GM06990 (cell line): ENCODE measurements around the gene GRK5.
"Not testable (repeated sequence)": the region's sequence is repeated elsewhere in the genome, so short reads cannot be mapped to it uniquely, and the experiment has no call there.

Experiments
- DNase-seq: peaks from one replicate; pipeline ENCODE4 v3.0.0-alpha.2; 2011; ENCODE audit not compliant: insufficient read length; ENCODE audit errors: extremely low read depth
- H3K27me3 ChIP-seq: replicated peaks from 2 replicates; pipeline ENCODE4 v1.6.0; 2011; ENCODE audit warnings: low read length; ENCODE audit not compliant: control insufficient read depth, insufficient read depth
- H3K36me3 ChIP-seq: 2 replicates; pipeline ENCODE4 v1.5.1; 2011; ENCODE audit warnings: low read length; ENCODE audit not compliant: control insufficient read depth, insufficient read depth
- H3K4me3 ChIP-seq: replicated peaks from 2 replicates; pipeline ENCODE4 v1.5.1; 2011; ENCODE audit warnings: low read depth, mild to moderate bottlenecking, control low read depth, low read length
- CTCF ChIP-seq: IDR thresholded peaks from 2 replicates; pipeline ENCODE4 v1.5.1; 2011; ENCODE audit warnings: low read length, control low read depth, mild to moderate bottlenecking, inconsistent platforms; ENCODE audit not compliant: insufficient read depth, poor library complexity, severe bottlenecking

Gene GRK5

GRCh38 chr10:119431034-119431772, 223.8 kb downstream of the GRK5 start:
- H3K4me3 ChIP-seq, result no peak overlapping the region
- DNase-seq, result no peak
- H3K27me3 ChIP-seq, result no peaks in the 10 kb centered on the region
- H3K36me3 ChIP-seq, result peaks cover 40% of the 10 kb centered on the region
- no peak for TF ChIP-seq CTCF

- no peak for TF ChIP-seq CTCF
- no peak for DNase-seq
- Histone ChIP-seq H3K27me3 (no peaks in the 10 kb centered on the region), H3K36me3 (peaks cover 38% of the 10 kb centered on the region), H3K4me3 (no peak overlapping the region)
Measured at GRCh38 chr10:119431773-119432135, 224.4 kb downstream of the GRK5 start.

GRCh38 chr10:119434942-119435341, 227.6 kb downstream of the GRK5 start:
- not testable (repeated sequence) for H3K4me3 ChIP-seq, DNase-seq, H3K27me3 ChIP-seq
- peaks cover 31% of the 10 kb centered on the region for H3K36me3 ChIP-seq

- H3K4me3 ChIP-seq, result no peak overlapping the region
- no peaks in the 10 kb centered on the region for H3K27me3 ChIP-seq
- DNase-seq, result no peak
- no peak for TF ChIP-seq CTCF
- H3K36me3 ChIP-seq, result peaks cover 11% of the 10 kb centered on the region
Measured at GRCh38 chr10:119438717-119439116, 231.3 kb downstream of the GRK5 start.

GRCh38 chr10:119439922-119440321, 232.6 kb downstream of the GRK5 start:
- Histone ChIP-seq H3K36me3 (peaks cover 15% of the 10 kb centered on the region), H3K4me3 (no peak overlapping the region), H3K27me3 (no peaks in the 10 kb centered on the region)
- no peak for DNase-seq
- no peak for TF ChIP-seq CTCF

- H3K36me3 ChIP-seq, result peaks cover 12% of the 10 kb centered on the region
- no peak overlapping the region for H3K4me3 ChIP-seq
- DNase-seq, result no peak
- TF ChIP-seq CTCF, result no peak
- no peaks in the 10 kb centered on the region for H3K27me3 ChIP-seq
Measured at GRCh38 chr10:119441151-119441821, 233.9 kb downstream of the GRK5 start.
